HG02981 (cell line): Measurements from ENCODE around the gene FAM53A.
"Not testable (repeated sequence)": the region's sequence is repeated elsewhere in the genome, so short reads cannot be mapped to it uniquely, and the experiment has no call there.

ENCODE experiments used
- ATAC-seq: cut with Tn5 transposase; IDR thresholded peaks from one replicate; pipeline ENCODE4 v1.9.1; 2021; ENCODE audit warnings: mild to moderate bottlenecking, moderate library complexity; ENCODE audit not compliant: unreplicated experiment

The FAM53A gene

DNA sequence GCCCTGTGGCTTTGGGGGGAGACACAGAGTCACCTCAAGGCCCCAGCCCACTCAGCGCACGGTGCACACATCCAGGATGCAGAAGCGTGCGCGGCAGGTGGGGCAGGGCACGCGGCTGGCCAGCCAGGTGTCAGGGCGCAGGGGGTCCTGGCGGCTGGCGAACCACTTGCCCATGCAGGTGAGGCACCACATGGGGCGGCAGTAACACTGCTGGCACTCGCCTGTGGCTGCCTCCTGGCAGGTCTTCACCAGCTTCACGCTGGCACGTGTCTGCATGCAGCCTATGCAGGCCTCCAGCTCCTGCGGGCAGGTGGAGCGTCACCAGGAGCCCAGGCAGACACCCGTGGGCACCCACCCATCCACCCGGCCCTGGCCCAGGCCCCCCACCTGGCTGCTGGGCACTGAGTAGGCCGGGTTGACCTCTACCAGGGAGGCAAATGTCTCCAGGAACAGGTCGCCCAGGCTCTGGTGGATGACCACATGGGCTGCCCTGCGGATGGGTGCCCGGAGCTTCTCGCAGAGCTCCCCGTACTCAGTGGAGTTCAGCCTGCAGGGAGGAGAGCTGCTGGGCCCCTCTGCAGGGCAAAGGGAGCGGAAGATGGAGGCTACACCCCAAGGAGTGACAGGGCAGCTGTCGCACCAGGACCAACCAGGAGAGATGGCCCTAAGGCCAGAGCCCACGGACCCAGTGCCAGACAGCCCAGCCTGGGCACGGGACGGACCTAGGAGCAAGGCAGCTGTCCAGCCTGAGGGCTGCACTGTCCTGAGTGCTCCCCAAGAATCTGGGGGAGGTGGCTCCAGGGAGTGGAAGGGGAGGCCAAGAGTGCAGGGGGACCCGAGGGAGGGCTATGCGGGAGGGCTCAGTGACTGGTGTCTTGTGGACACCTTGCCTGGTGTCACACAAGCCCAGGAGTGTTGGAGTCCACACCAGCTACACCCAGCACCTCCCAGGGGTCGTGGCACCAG lies 33.3 kb upstream of the FAM53A start:
- no peak for ATAC-seq

DNA sequence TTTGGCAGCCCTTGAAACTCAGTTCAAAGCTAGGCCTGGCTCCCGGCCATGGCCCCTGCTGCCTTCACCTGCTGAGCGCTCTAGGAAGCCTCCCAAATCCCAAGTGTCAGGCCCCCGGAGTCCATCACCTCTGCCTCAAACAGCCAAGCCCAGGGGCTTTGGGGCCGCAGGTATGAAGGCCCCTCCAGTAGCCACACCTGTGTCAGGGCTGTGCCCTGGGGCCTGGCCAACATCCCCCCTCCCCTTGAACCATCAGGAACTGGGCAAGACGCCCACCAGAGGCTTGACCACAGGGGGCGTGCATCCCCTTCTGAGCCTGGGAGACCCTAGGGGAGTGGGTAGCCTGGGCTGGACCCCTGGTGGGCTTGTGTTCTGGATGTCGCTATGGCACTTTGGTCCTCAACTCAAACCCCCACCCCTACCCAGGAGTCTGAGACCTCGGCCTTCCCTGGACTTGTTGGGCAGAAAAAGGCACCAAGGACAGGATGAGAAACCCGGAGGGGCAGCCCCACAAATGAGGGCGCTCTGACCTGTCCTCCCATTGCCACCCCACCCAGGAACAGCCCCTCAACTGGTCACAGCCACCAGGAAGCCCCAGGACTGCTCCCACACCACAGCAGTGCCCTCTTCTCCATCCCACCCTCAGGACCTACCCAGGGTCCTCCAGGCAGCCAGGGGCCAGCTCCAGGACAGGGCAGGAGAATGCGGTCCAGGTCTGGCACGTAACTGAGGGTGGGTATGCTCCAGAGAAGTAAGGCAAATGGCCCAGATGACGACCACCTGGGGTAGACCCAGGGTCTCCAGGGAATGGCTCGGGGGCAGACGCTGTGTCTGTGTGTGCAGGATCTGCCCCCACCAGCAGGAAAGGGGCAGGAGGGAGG lies 32.2 kb upstream of the FAM53A start:
- no peak for ATAC-seq

DNA sequence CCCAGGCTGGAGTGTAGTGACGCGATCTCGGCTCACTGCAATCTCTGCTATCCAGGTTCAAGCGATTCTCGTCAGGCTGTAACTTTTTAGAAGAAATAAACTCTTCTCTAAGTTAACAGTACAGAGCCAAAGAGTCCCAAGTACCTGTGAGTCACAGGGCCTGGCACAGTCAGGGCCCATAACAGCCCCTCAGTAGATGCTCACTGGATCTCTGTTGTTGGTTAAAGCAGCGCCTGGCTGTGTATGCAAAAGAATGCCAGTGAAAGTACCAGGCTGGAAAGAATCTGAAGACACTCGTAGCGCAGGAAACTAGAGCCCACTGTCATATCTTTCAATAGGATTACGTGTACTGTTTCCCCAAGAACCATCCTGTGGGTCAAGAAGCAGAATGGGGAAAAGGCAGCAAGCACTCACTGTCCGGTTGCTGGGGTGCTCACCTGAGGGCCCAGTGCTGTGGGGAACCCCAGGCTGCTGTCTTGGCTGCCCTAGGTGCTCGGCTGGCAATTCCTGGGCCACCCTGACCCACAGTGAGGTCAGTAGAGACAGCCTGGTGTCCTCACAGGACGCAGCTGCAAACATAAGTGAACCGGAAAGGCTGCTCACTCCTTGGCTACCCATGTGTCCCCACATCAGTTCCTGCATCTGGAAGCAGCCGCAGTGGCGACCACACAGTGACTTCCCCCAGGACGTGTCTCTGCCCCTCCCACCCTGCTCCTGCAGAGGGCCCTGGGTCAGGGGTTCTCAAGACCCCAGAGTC lies 31.1 kb upstream of the FAM53A start:
- ATAC-seq = no peak

DNA sequence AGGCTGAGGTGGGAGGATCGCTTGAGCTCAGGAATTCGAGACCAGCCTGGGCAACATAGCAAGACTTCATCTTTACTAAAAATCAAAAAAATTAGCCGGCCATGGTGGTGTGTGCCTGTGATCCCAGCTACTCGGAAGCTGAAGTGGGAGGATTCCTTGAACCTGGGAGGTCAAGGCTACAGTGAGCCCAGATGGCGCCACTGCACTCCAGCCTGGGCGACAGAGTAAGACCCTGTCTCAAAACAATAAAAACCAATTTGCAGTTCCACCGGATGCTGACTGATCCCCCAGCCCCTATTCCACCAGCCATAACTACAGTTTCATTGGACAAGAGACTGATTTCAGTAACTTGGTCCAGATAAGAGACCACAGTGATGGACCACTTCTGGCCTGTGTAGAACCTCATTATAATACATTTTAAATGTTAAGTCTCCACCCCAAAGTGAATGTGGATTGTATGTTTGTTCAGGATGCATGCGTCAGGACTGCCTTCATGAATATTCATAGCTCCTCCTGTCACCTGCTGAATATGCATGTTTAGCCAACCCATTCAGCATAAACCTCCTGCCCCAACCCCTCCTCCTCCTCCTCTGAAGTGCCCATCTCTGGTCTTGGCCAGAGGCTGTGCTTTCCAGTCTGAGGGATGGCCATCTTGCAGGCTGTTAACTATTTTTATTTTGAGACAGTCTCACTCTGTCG lies 30.3 kb upstream of the FAM53A start:
- ATAC-seq = no peak

DNA sequence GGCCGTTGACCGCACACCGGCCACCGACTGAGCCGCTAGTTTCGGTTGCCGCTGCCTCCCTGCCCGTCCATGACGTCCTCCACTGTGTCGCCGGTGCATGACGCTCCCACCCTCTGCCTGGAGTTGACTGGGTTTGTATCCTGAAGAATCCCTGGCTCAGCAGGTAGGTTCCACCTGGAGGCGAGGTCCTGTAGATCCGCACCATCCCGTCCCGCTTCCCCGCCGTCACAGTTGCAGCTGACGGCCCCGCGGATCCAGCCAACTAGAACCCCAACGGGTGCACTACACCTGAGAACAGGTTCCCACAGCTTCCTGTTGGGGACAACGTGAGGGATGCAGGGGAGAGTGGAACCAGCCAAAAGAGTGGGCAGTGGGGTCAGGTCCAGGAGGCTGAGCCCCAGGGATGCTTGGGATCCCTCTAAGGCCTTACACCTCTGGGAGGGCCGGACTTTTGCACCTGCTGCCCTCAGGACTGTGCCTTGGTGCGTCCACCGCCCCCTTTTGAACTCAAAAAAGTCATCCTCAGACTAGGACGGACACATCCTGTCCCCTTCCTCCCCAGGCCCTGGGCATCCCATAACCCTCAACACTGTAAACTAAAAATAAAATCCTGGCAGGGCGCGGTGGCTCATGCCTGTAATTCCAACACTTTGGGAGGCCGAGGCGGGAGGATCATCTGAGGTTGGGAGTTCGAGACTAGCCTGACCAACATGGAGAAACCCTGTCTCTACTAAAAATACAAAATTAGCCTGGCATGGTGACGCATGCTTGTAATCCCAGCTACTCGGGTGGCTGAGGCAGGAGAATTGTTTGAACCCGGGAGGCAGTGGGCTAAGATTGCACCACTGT lies 29.1 kb upstream of the FAM53A start:
- peak; percentile 9 for ATAC-seq

DNA sequence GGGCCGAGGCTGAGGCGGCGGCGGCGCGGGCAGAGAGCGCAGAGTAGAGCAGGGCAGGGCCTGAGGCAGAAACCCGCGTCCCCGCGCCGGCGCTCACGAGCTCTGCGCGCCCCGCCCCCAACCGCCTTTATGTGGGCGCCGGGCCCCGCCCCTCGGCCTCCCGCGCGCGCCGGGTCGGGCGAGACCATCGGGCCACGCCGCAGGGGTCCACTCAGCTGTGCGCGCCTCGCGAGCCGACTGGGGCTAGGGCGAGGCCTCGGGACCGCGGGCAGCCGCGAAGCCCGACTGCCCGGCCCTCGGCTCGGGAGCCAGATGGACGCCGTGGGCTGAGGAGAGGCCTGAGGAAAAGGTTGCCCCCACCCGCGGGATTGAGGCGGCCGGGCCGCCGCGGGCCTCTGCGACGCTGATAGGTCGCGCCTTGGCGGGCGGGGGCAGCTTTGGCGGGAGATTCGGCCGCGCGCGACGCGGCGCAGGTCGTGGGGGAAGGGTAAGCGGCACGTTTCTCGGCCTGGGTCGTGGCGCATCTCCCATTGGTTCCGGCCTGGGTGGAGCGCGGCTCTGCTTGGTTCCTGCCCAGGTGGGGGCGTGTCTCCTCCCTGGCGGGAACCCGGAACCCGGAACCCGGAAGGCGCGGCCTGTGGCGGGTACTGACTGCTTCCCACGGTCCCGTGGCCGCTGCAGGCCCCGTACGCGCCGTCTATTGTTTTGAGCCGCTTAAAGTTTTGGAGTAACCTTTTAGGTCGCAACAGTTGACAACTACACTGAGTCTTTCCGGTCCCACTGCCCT lies 28.3 kb upstream of the FAM53A start, which contains the start of gene SLBP:
Gene SLBP, minus strand, starts transcription at position 104 of the 787 bp plus-strand sequence. CDS start 131 bp downstream, outside the sequence.
- ATAC-seq = peak; percentile 71

DNA sequence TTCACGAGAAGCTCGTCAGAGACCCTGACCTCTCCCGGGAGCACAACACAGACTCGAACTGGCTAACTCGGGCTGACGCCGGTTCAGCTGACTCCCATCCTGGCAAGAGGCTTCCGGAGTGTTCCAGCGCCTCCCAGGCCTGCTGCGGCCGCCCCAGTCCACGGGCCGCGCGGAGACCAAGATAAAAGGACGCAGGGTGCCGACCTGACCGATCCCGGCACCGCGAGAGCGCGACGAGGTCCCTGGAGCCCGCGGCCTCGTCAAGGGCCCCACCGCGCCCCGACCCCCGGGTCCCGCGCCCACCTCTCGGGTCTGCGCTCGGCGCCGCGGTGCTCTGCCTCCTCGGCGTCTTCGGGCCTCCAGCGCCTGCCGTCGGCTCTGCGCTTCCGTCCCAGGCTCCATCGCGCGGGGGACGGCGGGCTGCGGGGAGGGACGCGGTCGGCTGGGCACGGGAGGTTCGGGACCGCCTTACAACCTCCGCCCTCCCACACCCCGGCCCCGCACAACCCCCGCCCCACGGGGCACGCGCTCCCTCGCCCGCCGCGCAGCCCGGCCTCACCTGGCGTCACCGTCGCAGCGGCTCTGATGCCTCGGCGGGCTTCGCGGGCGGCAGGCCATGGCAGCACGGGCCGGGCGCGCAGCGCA lies 27.6 kb upstream of the FAM53A start:
- ATAC-seq = peak; percentile 9

DNA sequence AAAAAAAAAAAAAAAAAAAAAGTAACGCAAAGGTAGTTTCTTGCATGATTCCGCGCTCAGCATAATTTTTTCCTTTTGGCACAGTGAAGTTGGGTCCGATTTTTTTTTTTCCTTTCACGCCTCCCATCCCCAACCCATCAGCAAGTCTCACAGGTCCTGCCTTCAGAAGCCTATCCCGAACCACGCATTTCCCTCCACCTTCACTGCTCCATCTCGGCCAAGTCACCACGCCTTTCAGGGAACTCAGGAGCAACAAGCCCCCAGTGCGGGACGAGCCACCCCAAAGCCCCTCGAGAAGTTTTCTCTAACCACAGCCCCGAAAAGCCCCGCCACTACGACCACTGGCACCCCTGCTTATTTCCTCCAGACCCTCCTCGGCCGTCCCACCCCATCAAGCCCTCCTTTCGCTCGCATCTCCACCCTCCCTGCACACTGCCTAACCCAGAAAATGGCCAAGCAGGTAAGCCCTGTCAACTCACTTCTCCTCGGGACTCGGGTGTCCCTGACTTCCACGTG lies 27.0 kb upstream of the FAM53A start:
- no peak for ATAC-seq

DNA sequence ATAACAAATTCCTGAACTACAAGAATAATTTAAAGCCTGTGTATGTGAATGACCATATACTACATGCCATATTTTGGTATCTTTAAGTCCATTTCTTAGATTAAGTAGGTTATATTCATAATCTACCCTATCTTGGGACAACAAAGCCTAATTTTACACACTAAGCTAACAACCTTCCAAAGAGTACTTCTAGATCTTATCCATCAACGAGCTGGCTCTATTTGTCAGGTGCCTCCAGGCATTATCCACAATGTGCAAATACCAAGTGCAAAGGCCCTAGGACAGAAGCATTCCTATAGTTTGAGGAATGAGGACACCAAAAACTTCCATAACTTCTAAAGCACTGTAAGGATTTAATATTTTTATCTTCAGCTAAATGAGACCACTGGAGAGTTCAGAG lies 24.5 kb upstream of the FAM53A start:
- no peak for ATAC-seq

DNA sequence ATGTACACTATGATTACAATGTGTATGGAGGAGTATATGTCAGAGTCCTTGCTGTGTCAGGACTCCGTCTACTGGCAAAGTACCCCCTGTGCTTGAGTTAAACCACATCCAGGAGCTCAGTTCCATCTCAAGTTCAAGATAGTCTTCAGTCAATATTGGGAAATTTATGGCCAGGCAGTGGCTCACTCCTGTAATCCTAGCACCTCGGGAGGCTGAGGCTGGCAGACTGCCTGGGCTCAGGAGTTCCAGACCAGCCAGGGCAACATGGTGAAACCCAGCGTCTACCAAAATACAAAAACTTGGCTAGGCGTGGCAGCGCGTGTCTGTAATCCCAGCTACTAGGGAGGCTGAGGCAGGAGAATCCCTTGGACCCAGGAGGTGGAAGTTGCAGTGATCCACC lies 22.2 kb upstream of the FAM53A start:
- no peak for ATAC-seq

DNA sequence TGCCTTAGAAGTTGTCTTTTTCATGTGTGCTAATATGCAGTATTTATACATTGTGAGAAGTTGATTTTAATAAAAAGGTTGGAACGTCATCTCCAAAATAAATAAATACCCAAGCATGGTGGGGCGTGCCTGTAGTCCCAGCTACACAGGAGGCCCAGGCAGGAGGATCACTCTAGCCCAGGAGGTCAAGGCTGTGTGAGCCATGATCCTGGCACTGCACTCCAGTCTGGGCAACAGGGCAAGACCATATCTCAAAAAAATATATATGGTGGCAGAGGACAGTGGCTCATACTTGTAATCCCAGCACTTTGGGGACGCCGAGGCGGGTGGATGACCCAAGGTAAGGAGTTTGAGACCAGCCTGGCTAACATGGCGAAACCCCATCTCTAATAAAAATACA lies 21.6 kb upstream of the FAM53A start:
- no peak for ATAC-seq

DNA sequence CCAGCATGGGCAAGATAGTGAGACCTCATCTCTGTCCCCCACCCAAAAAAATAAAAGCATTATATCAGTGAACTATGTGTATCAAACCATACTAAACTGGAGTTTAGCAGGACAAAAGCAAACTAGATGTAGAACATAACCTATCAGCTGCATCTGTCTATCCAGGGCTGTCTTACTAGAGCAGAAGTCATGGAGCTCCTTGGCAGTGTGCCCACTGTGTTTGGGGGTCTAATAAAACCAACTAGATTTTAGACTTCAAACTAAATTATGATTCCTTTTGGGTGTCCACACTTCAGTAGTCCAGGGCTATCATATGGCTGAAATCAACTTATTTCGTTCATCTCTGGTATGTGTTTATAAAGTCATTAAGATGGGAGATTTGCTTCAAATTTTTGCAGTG lies 19.8 kb upstream of the FAM53A start:
- no peak for ATAC-seq

DNA sequence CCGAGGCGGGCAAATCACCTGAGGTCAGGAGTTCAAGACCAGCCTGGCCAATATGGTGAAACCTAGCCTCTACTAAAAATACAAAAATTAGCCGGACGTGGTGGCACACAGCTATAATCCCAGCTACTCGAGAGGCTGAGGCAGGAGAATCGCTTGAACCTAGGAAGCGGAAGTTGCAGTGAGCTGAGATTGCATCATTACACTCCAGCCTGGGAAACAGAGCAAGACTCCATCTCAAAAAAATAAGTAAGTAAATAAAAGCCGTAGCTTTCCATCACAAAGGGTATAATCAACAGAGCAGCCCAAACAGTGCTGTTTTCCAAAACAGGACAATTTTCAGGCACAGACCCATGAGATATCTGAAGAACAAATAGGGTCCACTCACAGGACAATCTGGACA lies 17.6 kb upstream of the FAM53A start:
- not testable (repeated sequence) for ATAC-seq

DNA sequence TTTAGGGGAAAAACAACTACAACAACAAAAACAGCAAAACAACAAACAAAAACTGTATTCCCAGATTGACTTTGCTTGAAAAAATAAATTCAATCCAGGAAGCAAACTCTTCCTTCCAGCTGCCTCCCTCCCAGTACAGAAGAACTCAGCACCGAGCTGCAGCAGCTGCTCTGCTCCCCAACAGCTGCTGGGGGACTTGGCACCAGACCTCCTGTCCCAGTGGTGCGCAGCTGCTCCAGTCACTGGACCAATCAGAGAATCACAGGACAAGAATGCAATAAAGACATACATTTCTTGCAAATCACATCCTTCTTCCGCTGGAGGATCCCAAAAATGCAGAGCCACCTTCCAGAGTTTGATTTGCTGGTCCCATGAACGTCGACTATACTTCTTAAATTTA lies 11.8 kb upstream of the FAM53A start:
- no peak for ATAC-seq

DNA sequence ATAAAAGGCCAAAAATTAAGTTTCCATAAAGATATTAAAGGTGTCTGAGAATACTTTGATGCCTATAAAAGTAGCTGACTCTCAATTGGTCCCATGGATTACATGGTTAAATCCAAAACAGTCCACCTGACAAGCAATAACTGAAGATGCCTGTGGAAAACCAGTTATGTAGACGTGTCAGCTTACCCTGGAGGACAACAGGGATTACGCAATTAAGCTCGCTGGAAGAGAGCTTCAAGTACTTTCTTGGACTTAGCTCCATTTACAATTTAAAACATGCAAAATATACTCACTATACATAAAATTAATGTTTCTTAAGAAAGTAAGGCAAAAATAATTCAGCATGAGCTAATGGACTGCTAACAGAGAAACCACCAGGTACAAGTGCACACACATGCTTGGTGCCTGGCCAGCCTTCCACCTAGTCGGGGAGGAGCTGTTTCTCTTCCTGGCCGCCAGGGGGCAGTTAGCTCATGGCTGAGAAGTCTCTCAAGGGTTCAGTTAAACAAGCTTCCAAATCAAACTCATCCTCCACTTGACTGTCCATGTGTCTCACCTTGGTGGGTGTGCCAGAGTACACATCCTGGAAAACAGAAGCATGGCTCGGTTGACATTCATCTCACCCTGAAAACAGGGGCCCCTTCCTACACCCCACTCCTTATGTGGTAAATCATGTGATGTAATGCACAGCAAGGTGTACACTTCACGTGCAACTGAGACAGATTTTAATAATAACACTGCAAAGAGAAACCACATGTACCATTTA lies 9.2 kb upstream of the FAM53A start:
- ATAC-seq = peak; percentile 74

DNA sequence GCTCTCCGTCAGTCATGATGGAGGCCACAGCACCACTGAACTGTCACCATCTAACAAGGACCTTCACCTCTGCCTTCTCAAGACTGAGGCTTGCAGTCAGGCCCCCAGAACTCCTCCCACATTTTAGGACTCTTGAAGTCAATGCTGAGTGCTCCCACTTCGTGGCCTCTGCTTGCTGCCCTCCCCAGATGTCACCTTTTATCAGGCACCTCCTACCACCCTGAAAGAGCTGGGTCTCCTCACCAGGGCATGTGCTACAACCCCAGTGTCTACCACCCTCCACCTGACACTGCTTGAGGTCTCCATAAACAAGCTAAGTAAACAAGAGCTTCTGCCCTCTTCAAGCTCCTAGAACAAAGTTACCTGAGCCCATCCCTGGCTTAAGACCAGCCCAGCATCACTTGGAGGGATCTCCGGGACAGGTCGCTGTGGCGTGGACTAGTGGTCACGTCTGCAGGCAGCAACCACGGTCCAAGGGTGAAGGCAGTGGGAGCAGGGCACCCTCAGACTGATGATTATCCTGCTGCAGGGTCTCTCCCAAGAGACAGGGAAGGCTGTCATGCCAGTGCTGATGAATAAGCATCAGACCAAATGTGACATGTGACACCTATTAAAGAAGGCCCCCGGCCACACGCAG lies 7.7 kb upstream of the FAM53A start:
- ATAC-seq = no peak

DNA sequence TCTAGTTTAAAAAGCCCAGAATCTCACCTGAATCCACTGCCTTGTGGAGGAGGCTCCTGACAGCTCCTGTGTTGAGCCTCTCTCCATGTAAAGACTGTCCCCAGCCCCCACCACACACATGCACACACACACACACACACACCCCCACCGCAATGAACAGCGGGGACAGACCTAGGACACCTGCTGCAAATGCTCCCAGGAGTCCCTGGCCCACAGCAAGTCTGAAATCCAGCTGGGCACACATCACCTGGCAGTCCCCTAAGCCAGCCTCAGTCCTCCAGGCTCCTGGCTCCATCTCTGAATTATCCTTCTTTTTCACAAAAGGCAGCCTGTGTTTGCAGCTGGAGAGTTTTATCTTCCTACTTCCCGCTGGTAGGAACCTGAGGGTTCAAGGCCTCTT lies 6.6 kb upstream of the FAM53A start:
- ATAC-seq = no peak
